ENCODE data around the gene SPATA32. TPM values are rescaled to one million over a fixed set of nuclear protein-coding genes. Genes with fewer than 3 reads are reported as not detected.

SPATA32 gene
- total RNA-seq, 4 donors from 2014 or later: not detected

GRCh38 chr17:45269912-45270311 is 8.0 kb upstream of the SPATA32 start:
- no peak for DNase-seq (ENCODE audit: extremely low spot score)
- Histone ChIP-seq H3K27ac (replicated peaks in 1 of 4) (no peak overlapping the region), H3K9me3 (no peaks in the 10 kb centered on the region), H3K4me1 (peaks cover 0 to 13% (median 8%) of the 10 kb centered on the region in 4 donors), H3K36me3 (peaks cover 80 to 100% (median 91%) of the 10 kb centered on the region in 4 donors), H3K27me3 (no peaks in the 10 kb centered on the region), H3K4me3 (no peak overlapping the region)
- intact Hi-C loops (cut with DNase I): loop anchor here (5.0 kb wide), 1 partner anchor 48 kb away; the partner anchor contains the start of gene FMNL1
- TF ChIP-seq POLR2AphosphoS5 (IDR thresholded peaks at IDR 0.05) (no peak), EP300 (IDR thresholded peaks at IDR 0.05) (no peak), CTCF (IDR thresholded peaks at IDR 0.05) (no peak), POLR2A (IDR thresholded peaks at IDR 0.05; ENCODE audit: low read depth) (no peak)
- 94% methylated on average over 5 of the region's 7 CpGs for WGBS

GRCh38 chr17:45267436-45268055 is 5.7 kb upstream of the SPATA32 start:
- 94% methylated on average over 10 of the region's 10 CpGs for WGBS
- H3K36me3 ChIP-seq: peaks cover 73 to 97% (median 90%) of the 10 kb centered on the region in 4 donors
- intact Hi-C loops (cut with DNase I): no loop called here

GRCh38 chr17:45266372-45266926 is 4.6 kb upstream of the SPATA32 start:
- peaks cover 19 to 22% (median 20%) of the 10 kb centered on the region in 4 donors for H3K4me1 ChIP-seq
- intact Hi-C loops (cut with DNase I): no loop called here
- peaks cover 68 to 86% (median 84%) of the 10 kb centered on the region in 4 donors for H3K36me3 ChIP-seq
- H3K4me3 ChIP-seq: no peak overlapping the region
- 91% methylated on average over 10 of the region's 13 CpGs for WGBS
- no peaks in the 10 kb centered on the region for H3K9me3 ChIP-seq
- TF ChIP-seq POLR2A (IDR thresholded peaks at IDR 0.05; ENCODE audit: low read depth) (no peak), POLR2AphosphoS5 (IDR thresholded peaks at IDR 0.05) (no peak), EP300 (IDR thresholded peaks at IDR 0.05) (no peak), CTCF (IDR thresholded peaks at IDR 0.05) (no peak)
- DNase-seq (ENCODE audit: extremely low spot score): no peak
- no peaks in the 10 kb centered on the region for H3K27me3 ChIP-seq
- no peak overlapping the region for H3K27ac ChIP-seq (replicated peaks in 1 of 4)

More at GRCh38 chr17:45267436-45268055, 5.7 kb upstream of the SPATA32 start:
- no peak for TF ChIP-seq CTCF (IDR thresholded peaks at IDR 0.05)
- no peak for TF ChIP-seq POLR2AphosphoS5 (IDR thresholded peaks at IDR 0.05)
- TF ChIP-seq POLR2A (IDR thresholded peaks at IDR 0.05; ENCODE audit: low read depth): no peak
- TF ChIP-seq EP300 (IDR thresholded peaks at IDR 0.05): no peak
- Histone ChIP-seq H3K4me3 (no peak overlapping the region), H3K9me3 (no peaks in the 10 kb centered on the region), H3K4me1 (peaks cover 8 to 11% (median 9%) of the 10 kb centered on the region in 4 donors), H3K27me3 (no peaks in the 10 kb centered on the region), H3K27ac (replicated peaks in 1 of 4) (no peak overlapping the region)
- DNase-seq (ENCODE audit: extremely low spot score): no peak

GRCh38 chr17:45265821-45266220 is 3.9 kb upstream of the SPATA32 start:
- H3K36me3 ChIP-seq: peaks cover 65 to 80% (median 79%) of the 10 kb centered on the region in 4 donors
- no peak overlapping the region for H3K4me3 ChIP-seq
- H3K4me1 ChIP-seq: peaks cover 23 to 25% (median 23%) of the 10 kb centered on the region in 4 donors
- H3K27me3 ChIP-seq: no peaks in the 10 kb centered on the region
- 82% methylated on average over 1 of the region's 1 CpG for WGBS
- TF ChIP-seq POLR2A (IDR thresholded peaks at IDR 0.05; ENCODE audit: low read depth) (no peak), CTCF (IDR thresholded peaks at IDR 0.05) (no peak), EP300 (IDR thresholded peaks at IDR 0.05) (no peak), POLR2AphosphoS5 (IDR thresholded peaks at IDR 0.05) (no peak)
- no peaks in the 10 kb centered on the region for H3K9me3 ChIP-seq
- no peak for DNase-seq (ENCODE audit: extremely low spot score)
- intact Hi-C loops (cut with DNase I): no loop called here
- H3K27ac ChIP-seq (replicated peaks in 1 of 4): no peak overlapping the region
